HG02610 (cell line): ENCODE measurements around the gene AK5.
"Not testable (repeated sequence)": the region's sequence is repeated elsewhere in the genome, so short reads cannot be mapped to it uniquely, and the experiment has no call there.

Source experiments
- ATAC-seq: cut with Tn5 transposase; IDR thresholded peaks from one replicate; pipeline ENCODE4 v1.9.1; 2021; ENCODE audit warnings: mild to moderate bottlenecking, moderate library complexity; ENCODE audit not compliant: unreplicated experiment

The AK5 gene

DNA sequence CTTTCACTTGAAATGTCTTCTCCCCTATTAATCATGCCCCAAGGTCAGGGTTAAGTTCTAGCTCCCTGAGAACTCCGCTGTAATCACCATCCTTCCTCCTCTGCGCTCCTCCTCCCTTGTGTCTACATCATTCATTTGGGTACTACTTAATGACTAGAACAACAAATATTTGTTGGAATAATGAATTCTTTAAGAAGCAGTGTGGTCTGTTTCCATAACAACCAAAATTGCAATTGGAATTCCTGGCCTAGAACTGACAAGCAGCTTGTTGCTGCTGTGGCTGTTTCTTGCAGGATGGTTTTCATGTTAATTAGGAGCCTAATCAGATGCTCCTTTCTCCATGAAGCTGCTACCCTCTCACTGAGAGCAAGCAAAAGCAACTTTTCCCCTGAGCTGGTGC lies 208.1 kb downstream of the AK5 start:
- no peak for ATAC-seq

DNA sequence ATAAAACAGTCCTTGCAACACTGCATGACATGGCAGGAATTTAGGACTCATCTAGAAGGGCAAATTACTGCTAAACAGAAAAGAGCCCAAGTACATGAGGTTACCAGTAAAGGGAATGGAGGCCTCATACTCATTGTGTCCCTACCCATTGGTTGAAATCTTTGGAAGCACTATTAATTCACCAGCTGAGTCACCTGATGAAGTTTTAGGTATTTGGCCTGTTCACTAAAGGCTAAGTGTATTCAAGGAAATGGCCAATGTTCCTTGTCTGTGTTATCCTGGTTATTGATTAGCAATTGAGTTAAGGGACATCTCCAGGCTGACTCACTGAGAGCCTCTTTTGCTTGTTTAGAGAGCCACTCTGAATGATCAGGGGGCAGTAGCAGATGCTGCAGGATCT lies 212.2 kb downstream of the AK5 start:
- ATAC-seq = no peak

DNA sequence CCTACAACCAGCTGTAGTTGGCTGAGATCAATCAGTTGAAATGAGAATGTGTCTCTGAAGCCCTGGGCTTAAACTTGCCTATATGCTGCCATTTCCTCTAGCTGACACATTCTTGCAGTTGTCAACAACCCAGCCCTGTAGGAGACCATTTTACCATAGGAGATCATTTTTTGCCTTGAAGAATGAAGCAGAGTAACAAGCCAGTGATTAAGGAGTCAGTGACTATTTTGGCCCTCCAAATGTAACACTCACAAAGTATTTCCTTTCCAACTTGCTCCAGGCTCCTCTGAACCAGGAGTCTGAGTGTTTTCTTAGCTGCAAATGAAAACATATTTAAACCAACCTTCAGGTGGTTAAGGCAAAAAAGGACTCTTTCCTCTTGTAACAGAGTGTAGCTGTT lies 217.1 kb downstream of the AK5 start:
- no peak for ATAC-seq

DNA sequence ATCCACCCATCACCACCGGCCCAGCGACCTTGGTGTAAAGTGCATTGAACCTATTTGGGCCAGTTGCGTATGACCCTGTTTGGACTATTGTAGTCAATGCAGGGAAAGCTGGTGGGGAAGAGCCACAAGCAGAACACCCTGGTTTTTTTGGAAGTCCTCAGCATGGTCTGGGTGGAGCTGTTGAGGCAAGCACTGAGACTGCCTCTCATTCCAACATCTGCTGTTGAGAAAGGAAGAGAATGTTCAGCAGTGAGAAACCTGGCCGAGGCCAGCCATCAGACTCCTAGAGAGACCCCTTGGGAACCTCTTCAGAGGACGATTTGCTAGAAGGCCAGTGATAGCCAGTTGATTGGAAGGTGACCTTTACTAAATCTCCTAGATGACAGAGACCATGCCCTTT lies 217.6 kb downstream of the AK5 start:
- no peak for ATAC-seq

- ATAC-seq = no peak
Measured at GRCh38 chr1:77504986-77505385, 223.2 kb downstream of the AK5 start.

GRCh38 chr1:77506771-77507170 lies 225.0 kb downstream of the AK5 start:
- no peak for ATAC-seq

- ATAC-seq = no peak
Measured at GRCh38 chr1:77509051-77509492, 227.3 kb downstream of the AK5 start.

- no peak for ATAC-seq
Measured at GRCh38 chr1:77509898-77510297, 228.1 kb downstream of the AK5 start.

DNA sequence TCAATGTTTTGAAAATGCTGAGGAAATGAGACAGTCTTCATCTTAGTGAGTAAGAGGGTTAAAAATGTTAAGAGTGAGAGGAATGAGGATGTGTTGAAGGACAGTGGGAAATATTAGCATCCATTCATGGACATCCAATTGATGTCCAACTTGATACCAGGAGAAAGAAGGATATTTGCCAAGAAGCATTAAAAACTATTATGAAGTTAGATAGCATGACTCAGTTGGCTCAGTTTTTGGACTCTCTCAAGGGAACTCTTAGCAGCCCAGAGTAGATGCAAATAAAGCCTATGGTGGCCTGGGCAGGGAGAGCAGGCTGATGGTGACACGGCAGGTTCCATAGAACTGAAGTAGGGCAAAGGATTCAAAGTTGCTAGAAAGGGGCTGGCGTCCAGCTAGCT lies 229.6 kb downstream of the AK5 start:
- no peak for ATAC-seq

GRCh38 chr1:77512650-77513049 lies 230.8 kb downstream of the AK5 start:
- not testable (repeated sequence) for ATAC-seq

- ATAC-seq = no peak
Measured at GRCh38 chr1:77513839-77514763, 232.3 kb downstream of the AK5 start.

DNA sequence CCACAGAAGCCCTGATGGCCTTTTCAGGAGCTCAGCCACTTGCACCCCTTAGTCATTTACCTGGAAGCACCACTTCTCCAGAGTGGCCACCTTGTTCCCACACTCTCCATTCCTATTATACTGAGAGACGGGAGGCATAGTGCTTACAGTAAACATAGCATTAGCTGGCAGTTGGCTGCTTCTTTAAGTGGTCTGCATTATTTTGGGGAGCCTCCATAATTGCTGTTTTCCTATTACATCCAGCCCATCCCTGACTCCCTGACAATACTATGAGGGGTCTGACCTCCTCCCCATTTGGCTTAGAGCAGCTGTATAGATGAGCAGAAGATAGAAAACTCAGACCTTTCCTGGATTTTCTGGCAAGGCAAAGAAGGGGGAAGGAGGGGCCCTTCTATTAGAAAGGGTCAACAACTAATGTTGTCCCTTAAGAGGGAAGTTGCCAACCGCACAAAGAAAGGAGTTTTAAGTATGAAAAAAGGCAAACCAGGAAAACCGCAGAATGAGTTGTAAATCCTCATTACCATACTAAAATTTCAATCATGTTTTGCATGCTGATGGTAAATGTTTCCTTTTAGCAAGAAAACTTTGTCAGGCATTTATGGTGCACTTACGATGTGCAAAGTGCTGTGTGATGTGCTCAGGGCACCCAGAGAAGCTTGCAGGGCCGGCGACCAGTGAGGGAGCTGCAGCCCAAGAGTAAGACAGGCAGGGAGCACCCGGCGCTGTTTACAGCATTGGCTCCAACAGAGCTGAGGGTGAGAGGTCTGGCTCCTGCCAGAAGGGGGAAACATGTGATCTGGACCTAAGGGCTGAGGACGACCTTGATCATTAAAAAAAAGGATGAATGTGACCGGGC lies 233.3 kb downstream of the AK5 start:
- ATAC-seq = no peak

GRCh38 chr1:77516106-77516505 lies 234.3 kb downstream of the AK5 start:
- no peak for ATAC-seq

- ATAC-seq = no peak
Measured at GRCh38 chr1:77524038-77524437, 242.2 kb downstream of the AK5 start.

GRCh38 chr1:77531149-77531548 lies 249.3 kb downstream of the AK5 start:
- not testable (repeated sequence) for ATAC-seq

DNA sequence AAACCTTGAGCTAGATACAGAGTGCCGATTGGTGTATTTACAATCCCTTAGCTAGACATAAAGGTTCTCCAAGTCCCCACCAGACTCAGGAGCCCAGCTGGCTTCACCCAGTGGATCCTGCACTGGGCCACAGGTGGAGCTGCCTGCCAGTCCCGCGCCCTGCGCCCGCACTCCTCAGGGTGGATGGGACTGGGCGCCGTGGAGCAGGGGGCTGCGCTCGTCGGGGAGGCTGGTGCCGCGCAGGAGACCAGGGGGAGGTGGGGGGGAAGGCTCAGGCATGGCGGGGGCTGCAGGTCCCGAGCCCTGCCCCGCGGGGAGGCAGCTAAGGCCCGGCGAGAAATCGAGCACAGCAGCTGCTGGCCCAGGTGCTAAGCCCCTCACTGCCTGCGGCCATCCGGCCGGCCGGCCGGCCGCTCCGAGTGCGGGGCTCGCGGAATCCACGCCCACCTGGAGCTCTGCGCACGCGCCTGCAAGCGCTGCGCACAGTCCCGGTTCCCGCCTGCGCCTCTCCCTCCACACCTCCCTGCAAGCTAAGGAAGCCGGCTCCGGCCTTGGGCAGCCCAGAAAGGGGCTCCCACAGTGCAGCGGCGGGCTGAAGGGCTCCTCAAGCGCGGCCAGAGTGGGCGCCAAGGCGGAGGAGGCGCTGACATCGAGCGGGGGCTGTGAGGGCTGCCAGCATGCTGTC lies 249.9 kb downstream of the AK5 start:
- not testable (repeated sequence) for ATAC-seq

DNA sequence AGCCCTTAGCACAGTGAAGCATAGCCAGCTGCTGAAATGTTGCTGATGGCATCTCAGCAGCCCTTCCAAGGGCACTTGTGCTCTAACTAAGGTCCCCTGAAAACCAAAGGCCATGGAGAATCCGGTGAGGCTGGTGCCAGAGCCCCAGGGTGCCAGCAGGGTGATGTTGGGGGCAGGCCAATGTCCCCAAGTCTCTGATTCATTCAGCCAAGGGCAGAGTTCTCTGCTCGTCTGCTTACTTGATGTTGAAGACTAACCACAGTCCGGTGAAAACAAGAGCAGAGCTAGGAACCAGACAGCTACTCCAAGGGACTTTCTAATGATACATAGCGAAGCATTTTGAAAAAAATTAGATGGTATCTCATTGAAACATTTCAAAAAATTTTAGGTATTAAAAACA lies 250.8 kb downstream of the AK5 start:
- ATAC-seq = no peak

DNA sequence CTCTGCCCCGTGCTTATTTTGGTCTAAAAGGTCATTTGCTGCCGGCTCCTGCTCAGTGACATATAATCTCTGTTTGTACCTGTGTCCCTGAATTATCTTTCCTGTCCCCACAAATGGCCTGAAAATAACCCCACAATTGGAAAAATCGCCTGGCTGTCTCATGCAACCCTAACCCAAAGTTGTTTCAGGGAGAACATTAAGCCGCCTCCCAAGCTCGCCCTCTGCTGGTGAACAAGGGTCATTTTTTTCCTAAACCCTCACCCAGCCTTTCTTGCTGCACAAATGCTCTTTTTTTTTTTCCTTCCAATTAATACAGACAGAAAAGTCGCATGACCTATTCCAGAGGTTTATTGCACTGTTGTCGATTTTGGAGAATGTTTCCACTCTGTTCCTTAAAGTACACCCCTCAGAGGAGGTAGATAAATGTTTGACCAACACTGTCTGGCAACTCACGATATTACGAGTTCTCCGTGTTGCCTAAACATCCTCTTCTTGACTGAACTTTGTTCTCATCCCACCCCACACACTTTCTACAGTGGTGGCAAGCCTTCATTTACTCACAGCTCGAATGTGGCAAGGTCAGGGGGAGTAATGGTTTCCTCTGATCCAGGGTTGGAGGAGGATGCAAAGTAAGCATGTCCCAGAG lies 252.0 kb downstream of the AK5 start:
- no peak for ATAC-seq

- no peak for ATAC-seq
Measured at GRCh38 chr1:77534456-77534855, 252.6 kb downstream of the AK5 start.

DNA sequence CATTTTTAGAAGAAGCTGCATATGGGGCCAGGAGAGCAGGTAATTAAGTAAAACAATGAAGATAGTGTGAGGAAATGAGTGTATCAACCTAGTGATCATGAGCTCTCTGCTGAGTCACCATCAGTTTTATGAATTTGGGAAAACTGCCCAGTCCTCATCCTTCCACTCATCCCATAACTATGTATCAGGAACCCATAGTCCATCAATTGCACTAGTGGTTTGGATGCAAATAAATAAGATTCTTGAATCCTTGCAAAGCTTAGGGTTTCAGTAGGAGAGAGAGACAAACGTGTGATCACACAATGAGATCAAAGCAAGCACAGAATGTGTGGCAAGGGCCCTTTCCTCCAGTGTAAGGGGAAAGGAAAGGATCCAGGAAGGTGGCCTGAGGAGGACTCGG lies 255.0 kb downstream of the AK5 start:
- ATAC-seq = no peak
